HEK293T (cell line): ENCODE results near the gene PRIM2.

Experiments
- ARNT ChIP-seq: fragments of 450-650 bp; IDR thresholded peaks from 2 replicates; pipeline ENCODE4 v1.6.1; 2017; ENCODE audit warnings: mild to moderate bottlenecking
- BHLHE40 ChIP-seq: fragments of 450-650 bp; IDR thresholded peaks from 2 replicates; pipeline ENCODE4 v1.6.1; 2016; ENCODE audit warnings: mild to moderate bottlenecking, moderate library complexity, borderline replicate concordance
- CTBP1 ChIP-seq: fragments of 450-650 bp; IDR thresholded peaks from 2 replicates; pipeline ENCODE4 v1.6.1; 2016; ENCODE audit warnings: borderline replicate concordance
- FOXA1 ChIP-seq: fragments of 450-650 bp; IDR thresholded peaks from 2 replicates; pipeline ENCODE4 v1.6.1; 2016; ENCODE audit warnings: mild to moderate bottlenecking
- FOXK2 ChIP-seq: fragments of 450-650 bp; IDR thresholded peaks from 2 replicates; pipeline ENCODE4 v1.6.1; 2016; ENCODE audit warnings: mild to moderate bottlenecking
- FOXM1 ChIP-seq: fragments of 450-650 bp; IDR thresholded peaks from 2 replicates; pipeline ENCODE4 v1.6.1; 2017; ENCODE audit warnings: mild to moderate bottlenecking, borderline replicate concordance
- HDGF ChIP-seq: fragments of 450-650 bp; IDR thresholded peaks from 2 replicates; pipeline ENCODE4 v1.6.1; 2017; ENCODE audit warnings: antibody characterized with exemption, borderline replicate concordance
- L3MBTL2 ChIP-seq: fragments of 450-650 bp; conservative IDR thresholded peaks from 2 replicates; pipeline ENCODE4 v1.6.1; 2016; ENCODE audit warnings: mild to moderate bottlenecking
- LEF1 ChIP-seq: fragments of 450-650 bp; IDR thresholded peaks from 2 replicates; pipeline ENCODE4 v1.6.1; 2017; ENCODE audit warnings: mild to moderate bottlenecking, borderline replicate concordance
- NFRKB ChIP-seq: fragments of 450-650 bp; IDR thresholded peaks from 2 replicates; pipeline ENCODE4 v1.6.1; 2016; ENCODE audit warnings: mild to moderate bottlenecking, moderate library complexity
- SP1 ChIP-seq: fragments of 450-650 bp; IDR thresholded peaks from 2 replicates; pipeline ENCODE4 v1.6.1; 2017
- TARDBP ChIP-seq: fragments of 450-650 bp; IDR thresholded peaks from 2 replicates; pipeline ENCODE4 v1.6.1; 2016

DNA sequence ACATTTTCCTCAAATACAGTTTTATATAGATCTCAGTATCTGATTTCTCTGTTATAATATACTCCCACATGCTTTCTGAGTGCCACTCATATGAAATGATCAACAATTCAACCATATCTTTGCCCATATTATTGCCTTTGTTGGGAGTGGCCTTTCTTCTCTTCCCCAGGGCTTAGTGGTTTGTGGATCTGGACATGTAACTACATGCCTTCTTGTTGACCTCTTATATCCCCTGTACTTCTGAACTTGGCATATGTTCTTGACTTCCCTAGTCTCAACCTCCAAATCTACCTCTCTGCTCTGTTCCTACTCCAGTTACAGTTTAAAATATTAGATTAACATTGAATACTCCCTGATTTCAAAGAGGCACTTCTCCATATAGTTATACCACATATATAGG is 34.3 kb upstream of the PRIM2 start:
- TF ChIP-seq FOXK2, result no peak
- TF ChIP-seq SP1, result no peak
- no peak for TF ChIP-seq FOXA1
- no peak for TF ChIP-seq CTBP1
- TF ChIP-seq TARDBP, result no peak
- TF ChIP-seq BHLHE40, result no peak
- no peak for TF ChIP-seq FOXM1
- no peak for TF ChIP-seq ARNT
- TF ChIP-seq HDGF, result no peak
- no peak for TF ChIP-seq NFRKB
- no peak for TF ChIP-seq LEF1
- no peak for TF ChIP-seq L3MBTL2
